ENCODE results near the gene C17orf75.

C17orf75 gene

GRCh38 chr17:32302860-32303649, 38.9 kb downstream of the C17orf75 start:
- DNase-seq: no peak

- DNase-seq: no peak
Observed at GRCh38 chr17:32302037-32302436, 39.9 kb downstream of the C17orf75 start.

GRCh38 chr17:32299580-32300164, 42.3 kb downstream of the C17orf75 start:
- DNase-seq: no peak

GRCh38 chr17:32298721-32299579, 43.0 kb downstream of the C17orf75 start:
- DNase-seq: no peak

- DNase-seq: no peak
Observed at GRCh38 chr17:32298298-32298697, 43.7 kb downstream of the C17orf75 start.

- no peak for DNase-seq
Observed at GRCh38 chr17:32297860-32298259, 44.1 kb downstream of the C17orf75 start.

- DNase-seq: no peak
Observed at GRCh38 chr17:32297424-32297823, 44.5 kb downstream of the C17orf75 start.

GRCh38 chr17:32292094-32292493, 49.9 kb downstream of the C17orf75 start:
- no peak for DNase-seq

- DNase-seq: no peak
Observed at GRCh38 chr17:32289471-32290070, 52.4 kb downstream of the C17orf75 start.

- no peak for DNase-seq
Observed at GRCh38 chr17:32288615-32289014, 53.4 kb downstream of the C17orf75 start.

GRCh38 chr17:32287804-32288511, 54.0 kb downstream of the C17orf75 start:
- DNase-seq: no peak

- no peak for DNase-seq
Observed at GRCh38 chr17:32286518-32286900, 55.5 kb downstream of the C17orf75 start.

- DNase-seq: no peak
Observed at GRCh38 chr17:32285746-32286517, 56.0 kb downstream of the C17orf75 start.

GRCh38 chr17:32285306-32285705, 56.7 kb downstream of the C17orf75 start:
- no peak for DNase-seq

- DNase-seq: no peak
Observed at GRCh38 chr17:32283745-32284201, 58.2 kb downstream of the C17orf75 start.

- DNase-seq: no peak
Observed at GRCh38 chr17:32281011-32281451, 60.9 kb downstream of the C17orf75 start.

- no peak for DNase-seq
Observed at GRCh38 chr17:32279891-32280716, 61.9 kb downstream of the C17orf75 start.

GRCh38 chr17:32278815-32279214, 63.2 kb downstream of the C17orf75 start:
- DNase-seq: no peak
